Stimulated activated CD4-positive, alpha-beta T cell treated with anti-CD3 and anti-CD28 coated beads, Interleukin-12 subunit alpha, Interleukin-12 subunit beta, amount 100 ng/mL, for 4 hours (primary cell): ENCODE results near the gene C22orf42.

Source experiments
- DNase-seq: peaks from one replicate; pipeline ENCODE4 v3.0.0-alpha.2; 2020

The C22orf42 gene

GRCh38 chr22:32132783-32133182 lies 26.3 kb downstream of the C22orf42 start:
- no peak for DNase-seq

GRCh38 chr22:32132126-32132525 lies 27.0 kb downstream of the C22orf42 start:
- DNase-seq: no peak

- DNase-seq: no peak
These were observed 28.6 kb downstream of the C22orf42 start for GRCh38 chr22:32130464-32130863.

GRCh38 chr22:32127904-32128303 lies 31.2 kb downstream of the C22orf42 start:
- no peak for DNase-seq

GRCh38 chr22:32123657-32124056 lies 35.4 kb downstream of the C22orf42 start:
- DNase-seq: no peak

- DNase-seq: no peak
These were observed 36.2 kb downstream of the C22orf42 start for GRCh38 chr22:32122899-32123298.

- DNase-seq: no peak
These were observed 38.5 kb downstream of the C22orf42 start for GRCh38 chr22:32120603-32121002.

GRCh38 chr22:32119568-32120235 lies 39.4 kb downstream of the C22orf42 start:
- no peak for DNase-seq

GRCh38 chr22:32112380-32112779 lies 46.7 kb downstream of the C22orf42 start:
- DNase-seq: no peak

GRCh38 chr22:32106930-32107329 lies 52.2 kb downstream of the C22orf42 start:
- DNase-seq: no peak

- DNase-seq: no peak
These were observed 55.3 kb downstream of the C22orf42 start for GRCh38 chr22:32103658-32104315.

- no peak for DNase-seq
These were observed 58.4 kb downstream of the C22orf42 start for GRCh38 chr22:32100711-32101110.
